ENCODE results near the gene FICD. TPM values are rescaled to one million over a fixed set of nuclear protein-coding genes. Genes with fewer than 3 reads are reported as not detected.

Gene FICD
- total and polyA plus RNA-seq, 3 donors from 2014 or later = 10.0 to 16.7 (median 10.5) TPM

- H3K4me3 ChIP-seq = no peak overlapping the region
- DNase-seq = no peak
- no peak for TF ChIP-seq POLR2A (IDR thresholded peaks at IDR 0.05)
- TF ChIP-seq, protein P1, sequence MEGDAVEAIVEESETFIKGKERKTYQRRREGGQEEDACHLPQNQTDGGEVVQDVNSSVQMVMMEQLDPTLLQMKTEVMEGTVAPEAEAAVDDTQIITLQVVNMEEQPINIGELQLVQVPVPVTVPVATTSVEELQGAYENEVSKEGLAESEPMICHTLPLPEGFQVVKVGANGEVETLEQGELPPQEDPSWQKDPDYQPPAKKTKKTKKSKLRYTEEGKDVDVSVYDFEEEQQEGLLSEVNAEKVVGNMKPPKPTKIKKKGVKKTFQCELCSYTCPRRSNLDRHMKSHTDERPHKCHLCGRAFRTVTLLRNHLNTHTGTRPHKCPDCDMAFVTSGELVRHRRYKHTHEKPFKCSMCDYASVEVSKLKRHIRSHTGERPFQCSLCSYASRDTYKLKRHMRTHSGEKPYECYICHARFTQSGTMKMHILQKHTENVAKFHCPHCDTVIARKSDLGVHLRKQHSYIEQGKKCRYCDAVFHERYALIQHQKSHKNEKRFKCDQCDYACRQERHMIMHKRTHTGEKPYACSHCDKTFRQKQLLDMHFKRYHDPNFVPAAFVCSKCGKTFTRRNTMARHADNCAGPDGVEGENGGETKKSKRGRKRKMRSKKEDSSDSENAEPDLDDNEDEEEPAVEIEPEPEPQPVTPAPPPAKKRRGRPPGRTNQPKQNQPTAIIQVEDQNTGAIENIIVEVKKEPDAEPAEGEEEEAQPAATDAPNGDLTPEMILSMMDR (IDR thresholded peaks at IDR 0.05) = no peak
- H3K4me1 ChIP-seq = peaks cover 5% of the 10 kb centered on the region
- no peak overlapping the region for H3K27ac ChIP-seq
- H3K27me3 ChIP-seq = no peaks in the 10 kb centered on the region
- 58 to 64% methylated on average over 2 of the region's 2 CpGs for WGBS, 2 donors
- H3K36me3 ChIP-seq (ENCODE audit: low read depth, missing control alignments) = no peaks in the 10 kb centered on the region
- intact Hi-C loops (cut with DNase I; ENCODE audit: low total_unique reads) = no loop called here
- H3K9me3 ChIP-seq = no peaks in the 10 kb centered on the region
Measured at GRCh38 chr12:108510836-108511235, 4.2 kb upstream of the FICD start.

DNA sequence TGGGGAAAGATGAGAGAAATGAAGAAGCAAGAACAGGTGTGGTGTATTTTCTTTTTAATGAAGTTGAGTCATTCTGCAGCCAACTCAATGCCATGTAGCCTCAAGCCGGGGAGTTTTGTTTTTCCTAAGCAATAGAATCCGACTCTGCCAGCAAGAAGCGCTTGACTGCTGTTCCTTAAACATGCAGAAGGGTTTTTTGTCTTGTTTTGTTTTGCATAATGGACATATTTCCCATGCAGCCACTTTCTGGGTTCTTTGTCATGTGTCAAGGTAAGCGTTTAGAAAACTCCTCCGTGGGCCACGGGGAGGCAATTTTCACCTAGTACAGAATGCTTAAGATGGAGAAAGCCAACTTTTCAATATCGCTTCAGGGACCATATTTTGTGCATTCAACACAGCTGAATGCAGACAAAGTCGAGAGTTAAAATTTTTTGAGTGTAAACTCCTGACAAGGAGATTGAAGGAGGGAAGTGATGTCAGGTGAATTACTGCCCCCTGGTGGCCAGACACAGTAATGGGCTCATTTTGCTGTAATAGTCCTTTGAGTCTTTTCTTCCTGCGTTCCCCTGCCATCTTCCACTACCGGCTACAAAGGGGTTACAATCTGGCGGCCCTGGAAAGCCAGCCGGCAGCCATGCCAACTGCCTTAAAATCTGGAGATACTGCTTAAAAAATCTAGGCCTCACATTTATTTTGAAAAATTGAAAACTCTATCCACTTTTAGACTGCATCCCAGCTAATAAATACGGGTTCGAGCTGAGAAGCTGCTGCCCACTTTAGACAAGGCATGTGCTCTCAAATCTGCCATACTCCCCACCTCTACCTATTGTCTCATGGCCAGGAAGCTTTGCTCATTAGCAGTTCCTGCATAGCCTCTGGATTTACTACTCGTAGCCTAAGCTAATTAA lies 3.2 kb upstream of the FICD start:
- DNase-seq = peak; percentile 86
- H3K9me3 ChIP-seq = no peaks in the 10 kb centered on the region
- H3K27ac ChIP-seq = no peak overlapping the region
- H3K4me3 ChIP-seq = no peak overlapping the region
- peaks cover 8% of the 10 kb centered on the region for H3K4me1 ChIP-seq
- 16 to 19% methylated on average over 15 of the region's 15 CpGs for WGBS, 2 donors
- H3K27me3 ChIP-seq = no peaks in the 10 kb centered on the region
- TF ChIP-seq POLR2A (IDR thresholded peaks at IDR 0.05) = no peak
- TF ChIP-seq, protein P1 (IDR thresholded peaks at IDR 0.05) = peak; percentile 89 to 99 (median 90)
- H3K36me3 ChIP-seq (ENCODE audit: low read depth, missing control alignments) = no peaks in the 10 kb centered on the region
- intact Hi-C loops (cut with DNase I; ENCODE audit: low total_unique reads) = no loop called here

- DNase-seq = no peak
- WGBS, 2 donors = 21 to 22% methylated on average over 19 of the region's 19 CpGs
- no peaks in the 10 kb centered on the region for H3K27me3 ChIP-seq
- TF ChIP-seq, protein P1 (IDR thresholded peaks at IDR 0.05) = no peak
- peak overlapping the region; percentile 74 to 77 for H3K4me3 ChIP-seq
- no peak overlapping the region for H3K27ac ChIP-seq
- intact Hi-C loops (cut with DNase I; ENCODE audit: low total_unique reads) = no loop called here
- H3K4me1 ChIP-seq = peaks cover 8% of the 10 kb centered on the region
- H3K36me3 ChIP-seq (ENCODE audit: low read depth, missing control alignments) = no peaks in the 10 kb centered on the region
- H3K9me3 ChIP-seq = no peaks in the 10 kb centered on the region
Measured at GRCh38 chr12:108514468-108514972, 557 bp upstream of the FICD start.

DNA sequence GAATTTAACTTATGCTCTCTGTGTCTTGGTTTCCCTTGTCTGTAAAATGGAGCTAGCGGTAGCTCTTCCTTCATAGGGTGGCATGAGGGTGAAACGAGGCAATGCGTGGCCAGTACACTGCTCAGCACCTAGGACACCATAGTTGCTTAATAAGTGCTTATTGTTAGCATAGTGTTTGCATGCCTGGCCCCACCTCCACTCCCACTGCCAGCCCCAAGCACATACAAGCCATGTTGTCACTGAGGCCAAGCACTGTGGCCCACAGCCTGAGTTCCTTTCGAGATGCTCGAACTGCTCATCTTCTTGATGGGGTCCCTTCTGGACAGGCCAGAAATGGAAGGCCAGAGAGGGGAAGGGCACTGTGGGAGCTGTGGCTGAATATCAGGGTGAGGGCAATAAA lies 839 bp downstream of the FICD start:
- no peak for DNase-seq

More for the DNA sequence above, 839 bp downstream of the FICD start:
- no peak for TF ChIP-seq POLR2A (IDR thresholded peaks at IDR 0.05)
- TF ChIP-seq, protein P1 (IDR thresholded peaks at IDR 0.05) = no peak
- intact Hi-C loops (cut with DNase I; ENCODE audit: low total_unique reads) = no loop called here
- no peaks in the 10 kb centered on the region for H3K9me3 ChIP-seq
- H3K27ac ChIP-seq = no peak overlapping the region
- no peaks in the 10 kb centered on the region for H3K27me3 ChIP-seq
- H3K4me1 ChIP-seq = peaks cover 8% of the 10 kb centered on the region
- H3K36me3 ChIP-seq (ENCODE audit: low read depth, missing control alignments) = no peaks in the 10 kb centered on the region
- WGBS, 2 donors = 43 to 49% methylated on average over 5 of the region's 5 CpGs
- peak overlapping the region; percentile 74 to 77 for H3K4me3 ChIP-seq

All from testis (tissue), 3 donors.